Peyer's patch (tissue), 4 donors: ENCODE data around the gene SARM1.

Experiments
- CTCF ChIP-seq, 6 experiments: fragments of 450-650 bp in 4 of 6; fragments of 200-600 bp in 2 of 6; sonication (generic) in 1 of 6; IDR thresholded peaks; one replicate each; pipeline ENCODE4 v1.5.1; 2017 to 2019; ENCODE audit warnings: antibody characterized with exemption in 6 of 6, mild to moderate bottlenecking in 3 of 6, moderate library complexity in 1 of 6
- POLR2A ChIP-seq, 2 donors: fragments of 450-650 bp; IDR thresholded peaks; one replicate each; pipeline ENCODE4 v1.5.1; 2017; ENCODE audit warnings: antibody characterized with exemption in 2 of 2, mild to moderate bottlenecking in 2 of 2, moderate library complexity in 2 of 2

- TF ChIP-seq POLR2A (IDR thresholded peaks at IDR 0.05) (no peak), CTCF (IDR thresholded peaks at IDR 0.05) (no peak)
Measured at GRCh38 chr17:28433721-28434120, 62.2 kb downstream of the SARM1 start.
